AG04450 (cell line): ENCODE data around the gene NOC2L. TPM values are rescaled to one million over a fixed set of nuclear protein-coding genes. Genes with fewer than 3 reads are reported as not detected.

Experiments
- CTCF ChIA-PET: fragments of 300-600, 350-600 bp; formaldehyde crosslinking; extraction: SDS; loops from one replicate; lab custom pipeline; 2022; ENCODE audit warnings: antibody characterized with exemption, inconsistent platforms; lab: Charles Lee
- POLR2A ChIA-PET: fragments of 350-600 bp; formaldehyde crosslinking; extraction: SDS; loops from one replicate; lab custom pipeline; 2021; ENCODE audit warnings: antibody characterized with exemption, inconsistent platforms; lab: Yijun Ruan, JAX
- DNase-seq: peaks from one replicate; pipeline ENCODE4 v3.0.0-alpha.2; 2011; ENCODE audit warnings: low read depth, low spot score
- H3K27ac ChIP-seq: one replicate; pipeline ENCODE4 v1.5.1; 2012; ENCODE audit warnings: low read depth, low read length, control low read depth
- H3K27me3 ChIP-seq: one replicate; pipeline ENCODE4 v1.6.0; 2012; ENCODE audit warnings: low read length; ENCODE audit not compliant: control insufficient read depth, insufficient read depth
- H3K4me3 ChIP-seq: 2 replicates; pipeline ENCODE4 v1.5.1; 2011; ENCODE audit warnings: mild to moderate bottlenecking, low read depth, low read length, control low read depth
- H3K9me3 ChIP-seq: 2 replicates; pipeline ENCODE4 v1.5.1; 2012; ENCODE audit warnings: low read length; ENCODE audit not compliant: control insufficient read depth, insufficient read depth
- CTCF ChIP-seq: IDR thresholded peaks from 2 replicates; pipeline ENCODE4 v1.5.1; 2011; ENCODE audit warnings: low read depth, low read length, control low read depth, inconsistent platforms
- polyA plus RNA-seq: library from polyadenylated mRNA; depleted of rRNA; stranded (reverse); fragments of >200 nt; gene quantifications from 2 replicates; pipeline ENCODE4 v1.2.3, GENCODE V29; 2011

The NOC2L gene
- polyA plus RNA-seq, 1 experiment: 36.1 TPM

GRCh38 chr1:921011-921837 is 37.8 kb downstream of the NOC2L start:
- no peaks in the 10 kb centered on the region; the same call in 1 of the 2 replicates for H3K9me3 ChIP-seq
- no peak overlapping the region for H3K27ac ChIP-seq
- TF ChIP-seq CTCF: peak; percentile 58
- H3K4me3 ChIP-seq: no peak overlapping the region
- DNase-seq: peak; percentile 36
- POLR2A ChIA-PET: no interaction called here
- H3K27me3 ChIP-seq: peaks cover 9% of the 10 kb centered on the region
- CTCF ChIA-PET: interaction anchor here (2.9 kb wide), 1 partner anchor 16 kb away, joined by 15 read pairs; no protein-coding TSS in a partner anchor

DNA sequence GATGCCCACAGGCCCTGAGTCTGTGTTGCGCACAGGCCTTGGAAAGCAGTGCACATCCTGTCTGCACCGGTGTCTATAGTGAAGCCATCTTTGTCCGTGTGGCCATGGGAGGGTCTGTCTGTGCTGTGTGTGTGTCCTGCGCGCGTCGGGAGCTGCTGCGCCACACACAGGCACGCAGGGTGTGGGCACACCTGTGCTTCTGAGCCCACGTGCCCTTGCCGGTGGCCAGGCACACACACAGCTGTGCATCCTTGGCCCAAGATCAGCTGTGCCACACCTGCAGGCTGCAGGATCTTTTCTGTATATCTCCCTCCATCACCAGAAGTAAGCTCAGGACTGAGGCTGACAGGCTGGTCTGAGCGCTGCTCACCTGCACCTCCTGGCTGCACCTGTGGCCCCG is 38.5 kb downstream of the NOC2L start:
- no peaks in the 10 kb centered on the region; the same call in 1 of the 2 replicates for H3K9me3 ChIP-seq
- ChIA-PET CTCF (interaction anchor here (2.9 kb wide), 1 partner anchor 16 kb away, joined by 15 read pairs; no protein-coding TSS in a partner anchor), POLR2A (no interaction called here)
- no peak overlapping the region for H3K4me3 ChIP-seq
- H3K27me3 ChIP-seq: peaks cover 6% of the 10 kb centered on the region
- H3K27ac ChIP-seq: no peak overlapping the region
- TF ChIP-seq CTCF: no peak
- no peak for DNase-seq

- DNase-seq: no peak
- POLR2A ChIA-PET: no interaction called here
- Histone ChIP-seq H3K9me3 (no peaks in the 10 kb centered on the region; the same call in 1 of the 2 replicates), H3K4me3 (no peak overlapping the region), H3K27me3 (peaks cover 6% of the 10 kb centered on the region), H3K27ac (no peak overlapping the region)
- CTCF ChIA-PET: interaction anchor here (2.9 kb wide), 1 partner anchor 15 kb away, joined by 15 read pairs; no protein-coding TSS in a partner anchor
- TF ChIP-seq CTCF: no peak
Observed at GRCh38 chr1:920010-920409, 39.0 kb downstream of the NOC2L start.

- CTCF ChIA-PET: interaction anchor here (2.9 kb wide), 1 partner anchor 14 kb away, joined by 15 read pairs; no protein-coding TSS in a partner anchor
Observed at GRCh38 chr1:919271-919872, 39.7 kb downstream of the NOC2L start.

More at GRCh38 chr1:919271-919872, 39.7 kb downstream of the NOC2L start:
- Histone ChIP-seq H3K27me3 (peaks cover 6% of the 10 kb centered on the region), H3K4me3 (no peak overlapping the region), H3K9me3 (no peaks in the 10 kb centered on the region; the same call in 1 of the 2 replicates), H3K27ac (no peak overlapping the region)
- POLR2A ChIA-PET: no interaction called here
- DNase-seq: no peak
- no peak for TF ChIP-seq CTCF
